ENCODE measurements around the gene CLCA2. TPM values are rescaled to one million over a fixed set of nuclear protein-coding genes. Genes with fewer than 3 reads are reported as not detected.

Gene CLCA2
- total and polyA plus RNA-seq, 2 of the 8 experiments (the other 6 are each of a cell fraction or from before 2014, with no cell fraction given) = not detected

DNA sequence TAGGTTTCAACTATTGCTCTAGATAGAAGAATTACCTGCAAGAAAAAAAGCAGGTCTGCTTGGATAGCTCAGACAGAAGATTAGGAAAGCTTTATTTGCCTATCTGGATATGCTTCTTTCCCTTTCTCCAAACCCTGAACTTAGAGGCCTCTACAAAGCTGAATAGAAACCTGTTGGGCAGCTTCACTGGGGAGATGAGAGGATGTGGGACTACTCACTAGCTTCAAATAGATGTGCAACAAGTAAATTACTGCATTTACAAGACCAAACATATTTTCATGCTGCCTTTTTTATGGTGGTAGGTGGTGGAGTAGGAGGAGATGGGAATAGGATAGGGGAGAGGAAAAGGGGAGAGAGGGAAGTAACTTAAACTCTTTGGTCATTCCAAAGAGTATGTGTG, 6.4 kb downstream of the CLCA2 start (continued):
- TF ChIP-seq POLR2AphosphoS5 (IDR thresholded peaks at IDR 0.05; ENCODE audit: low read depth, low read length) (no peak), RBBP5 (IDR thresholded peaks at IDR 0.05; ENCODE audit: borderline replicate concordance, low read depth, low read length) (no peak), RXRA (IDR thresholded peaks at IDR 0.05; ENCODE audit: insufficient read depth, low read depth, low read length) (no peak), TAF7 (optimal IDR thresholded peaks at IDR 0.05; ENCODE audit: borderline replicate concordance, low read depth, low read length) (no peak), SIRT6 (IDR thresholded peaks at IDR 0.05; ENCODE audit: low read length) (no peak)

Data from H1 (cell line).